Activated naive CD4-positive, alpha-beta T cell treated with anti-CD3 and anti-CD28 coated beads, Interleukin-2, amount 50 U/mL, for 72 hours (primary cell): Measurements from ENCODE around the gene PKD1. TPM values are rescaled to one million over a fixed set of nuclear protein-coding genes. Genes with fewer than 3 reads are reported as not detected.

Experiments
- ATAC-seq, 2 donors: fragments of 150-1000 bp; cut with Tn5 transposase; 2 replicates each; pipeline ENCODE4 v1.10.0; 2021; ENCODE audit warnings: mild to moderate bottlenecking in 2 of 2, moderate library complexity in 2 of 2
- DNase-seq, 2 donors: peaks; one replicate each; pipeline ENCODE4 v3.0.0; 2021 to 2022; ENCODE audit warnings: low spot score in 2 of 2
- H3K27ac Mint-ChIP-seq, 2 donors: one replicate each; pipeline ENCODE4 v1.8.0; 2022; ENCODE audit warnings: mild to moderate bottlenecking in 2 of 2, mixed read lengths in 2 of 2
- H3K36me3 Mint-ChIP-seq, 2 donors: one replicate each; pipeline ENCODE4 v1.8.0; 2022; ENCODE audit warnings: mixed read lengths in 2 of 2
- H3K9me3 Mint-ChIP-seq, 2 donors: one replicate each; pipeline ENCODE4 v1.8.0; 2022; ENCODE audit warnings: mixed read lengths in 2 of 2
- total RNA-seq, 2 donors: library from RNA; stranded (reverse); gene quantifications; one replicate each; pipeline ENCODE4 v1.2.3, GENCODE V29; 2022

PKD1 gene
- total RNA-seq, 2 donors from 2014 or later: 77.0 to 87.6 TPM

DNA sequence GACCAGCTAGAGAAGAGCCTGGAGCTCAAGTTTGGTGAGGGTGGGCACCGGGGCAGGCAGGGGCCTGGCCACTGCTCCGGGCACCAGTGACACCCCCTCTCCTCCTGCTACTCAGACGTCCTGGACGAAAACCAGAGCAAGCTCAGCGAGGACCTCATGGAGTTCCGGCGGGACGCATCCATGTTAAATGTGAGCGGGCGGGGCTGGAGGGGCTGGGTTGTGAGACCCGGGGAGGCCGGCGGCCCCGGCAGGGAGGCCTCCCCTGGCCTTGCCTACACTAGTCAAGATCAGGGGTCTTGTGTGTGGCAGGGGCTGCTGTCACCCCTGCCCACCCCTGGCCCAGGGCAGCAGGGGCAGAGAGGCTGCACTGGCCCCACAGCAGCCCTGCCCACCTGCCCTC is 37.7 kb upstream of the PKD1 start:
- Mint-ChIP-seq H3K9me3 (no peaks in the 10 kb centered on the region), H3K27ac (no peak overlapping the region), H3K36me3 (no peaks in the 10 kb centered on the region)
- no peak for DNase-seq
- ATAC-seq: no peak

DNA sequence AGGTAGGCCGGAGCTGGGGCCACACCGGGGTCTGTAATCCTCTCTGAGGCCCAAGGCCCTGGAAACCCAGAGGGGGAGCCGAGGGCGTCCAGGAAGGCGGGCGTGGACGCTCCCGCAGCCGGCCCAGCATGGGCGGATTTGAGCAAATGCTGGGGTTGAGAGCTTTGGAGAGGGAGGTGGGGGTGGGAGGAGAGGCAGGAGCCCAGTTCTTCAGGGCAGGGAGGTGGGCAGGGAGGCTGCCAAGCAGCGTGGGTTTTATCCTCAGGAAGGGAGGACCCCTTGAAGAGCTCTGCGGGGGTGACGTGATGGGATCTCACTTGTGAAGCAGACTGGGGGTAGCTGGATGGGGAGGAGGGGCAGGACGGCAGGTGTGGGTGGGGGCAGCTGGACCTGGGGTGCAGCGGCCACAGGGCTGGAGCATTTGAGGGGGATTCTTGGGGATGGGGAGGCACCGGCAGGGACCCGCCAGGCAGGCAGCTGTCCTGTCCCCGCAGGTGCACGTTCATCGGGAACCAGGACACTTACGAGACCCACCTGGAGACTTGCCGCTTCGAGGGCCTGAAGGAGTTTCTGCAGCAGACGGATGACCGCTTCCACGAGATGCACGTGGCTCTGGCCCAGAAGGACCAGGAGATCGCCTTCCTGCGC is 37.1 kb upstream of the PKD1 start:
- no peak overlapping the region for H3K27ac Mint-ChIP-seq
- H3K9me3 Mint-ChIP-seq: no peaks in the 10 kb centered on the region
- DNase-seq: no peak
- ATAC-seq: no peak
- H3K36me3 Mint-ChIP-seq: no peaks in the 10 kb centered on the region

DNA sequence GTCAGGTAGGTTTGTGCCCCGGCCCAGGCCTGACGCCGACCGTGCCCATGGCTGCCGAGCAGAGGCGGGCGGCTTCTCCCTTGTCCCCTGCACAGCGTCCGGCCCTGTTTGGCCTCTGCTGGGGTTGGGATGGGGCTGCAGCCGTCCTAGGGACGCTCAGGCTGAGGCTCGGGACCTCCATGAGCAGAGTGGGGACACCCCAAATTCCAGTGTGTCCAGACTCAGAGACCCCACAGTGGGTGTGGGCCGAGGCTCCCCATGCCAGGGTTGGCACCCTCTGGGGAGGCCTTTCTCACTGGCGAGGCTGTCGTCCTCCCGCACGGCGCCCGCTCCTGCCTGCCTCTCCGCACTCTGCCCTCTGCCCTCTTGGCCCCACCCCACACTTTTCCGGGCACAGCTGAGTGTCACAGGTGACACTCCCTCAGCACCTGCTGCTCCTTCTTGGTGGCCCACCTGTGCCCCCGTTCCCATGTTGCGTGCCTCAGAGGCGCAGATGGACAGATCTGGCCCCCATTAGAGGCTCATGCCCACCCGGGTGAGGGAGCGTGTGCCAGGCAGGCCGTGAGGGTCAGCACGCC is 36.0 kb upstream of the PKD1 start:
- H3K9me3 Mint-ChIP-seq: no peaks in the 10 kb centered on the region
- ATAC-seq: no peak
- no peak overlapping the region for H3K27ac Mint-ChIP-seq

DNA sequence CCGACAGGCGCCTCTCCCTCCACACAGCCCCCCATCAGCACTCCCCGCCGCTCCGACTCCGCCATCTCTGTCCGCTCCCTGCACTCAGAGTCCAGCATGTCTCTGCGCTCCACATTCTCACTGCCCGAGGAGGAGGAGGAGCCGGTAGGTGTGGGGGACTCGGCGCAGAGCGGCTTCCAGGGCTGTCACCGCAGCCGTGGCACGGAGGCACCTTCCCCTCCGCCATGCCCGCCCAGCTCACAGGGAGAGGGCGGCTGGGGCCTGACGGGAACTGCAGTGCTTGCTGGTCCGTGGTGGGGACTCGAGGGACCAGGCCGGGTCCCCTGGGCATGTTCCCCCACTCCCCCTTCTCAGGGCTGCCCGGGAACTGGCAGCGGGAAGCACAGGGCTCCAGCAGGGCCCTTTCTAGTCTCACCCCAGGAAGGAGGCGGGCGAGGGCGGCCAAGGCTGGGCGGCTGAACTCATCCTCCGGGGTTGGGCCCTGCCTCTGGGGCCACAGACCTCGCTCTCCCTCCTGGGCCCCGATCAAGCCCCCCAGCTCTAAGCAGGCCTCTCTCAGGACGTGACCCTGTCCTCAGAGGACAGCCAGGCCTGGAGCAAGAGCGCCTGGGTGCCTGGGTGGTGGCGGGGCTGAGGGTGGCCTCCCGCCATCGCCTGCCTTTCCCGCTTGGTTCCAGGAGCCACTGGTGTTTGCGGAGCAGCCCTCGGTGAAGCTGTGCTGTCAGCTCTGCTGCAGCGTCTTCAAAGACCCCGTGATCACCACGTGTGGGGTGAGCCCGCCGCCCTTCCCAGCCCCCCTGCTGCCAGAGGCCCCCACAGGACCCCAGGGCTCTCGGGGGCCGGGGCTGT is 35.1 kb upstream of the PKD1 start:
- ATAC-seq (no peak), DNase-seq (no peak)
- Mint-ChIP-seq H3K27ac (no peak overlapping the region), H3K9me3 (no peaks in the 10 kb centered on the region), H3K36me3 (peaks cover 0 to 5% of the 10 kb centered on the region in 2 donors)

More for the DNA sequence above, 36.0 kb upstream of the PKD1 start:
- no peak for DNase-seq
- H3K36me3 Mint-ChIP-seq: no peaks in the 10 kb centered on the region

DNA sequence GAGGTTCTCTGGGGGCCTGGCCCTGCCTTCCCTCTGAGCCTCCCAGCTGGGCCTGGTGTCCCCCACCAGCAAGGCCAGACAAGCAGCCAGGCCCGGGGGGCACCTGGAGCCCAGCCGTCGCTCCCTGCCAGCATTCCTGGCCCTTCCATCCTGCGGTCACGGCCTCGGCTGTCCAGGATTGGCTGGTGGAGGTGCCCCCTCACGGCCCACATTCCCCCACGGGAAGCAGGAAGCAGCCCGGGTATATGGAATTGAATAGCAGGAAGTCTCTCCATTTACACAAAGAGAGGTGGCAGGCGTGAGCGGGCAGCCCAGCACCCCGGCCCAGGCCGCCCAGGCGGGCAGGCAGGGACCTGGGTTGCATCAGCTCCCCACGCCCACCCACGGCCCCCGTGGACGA is 34.4 kb upstream of the PKD1 start:
- no peak for ATAC-seq
- Mint-ChIP-seq H3K27ac (no peak overlapping the region), H3K9me3 (no peaks in the 10 kb centered on the region), H3K36me3 (peaks cover 0 to 7% of the 10 kb centered on the region in 2 donors)
- DNase-seq: no peak

DNA sequence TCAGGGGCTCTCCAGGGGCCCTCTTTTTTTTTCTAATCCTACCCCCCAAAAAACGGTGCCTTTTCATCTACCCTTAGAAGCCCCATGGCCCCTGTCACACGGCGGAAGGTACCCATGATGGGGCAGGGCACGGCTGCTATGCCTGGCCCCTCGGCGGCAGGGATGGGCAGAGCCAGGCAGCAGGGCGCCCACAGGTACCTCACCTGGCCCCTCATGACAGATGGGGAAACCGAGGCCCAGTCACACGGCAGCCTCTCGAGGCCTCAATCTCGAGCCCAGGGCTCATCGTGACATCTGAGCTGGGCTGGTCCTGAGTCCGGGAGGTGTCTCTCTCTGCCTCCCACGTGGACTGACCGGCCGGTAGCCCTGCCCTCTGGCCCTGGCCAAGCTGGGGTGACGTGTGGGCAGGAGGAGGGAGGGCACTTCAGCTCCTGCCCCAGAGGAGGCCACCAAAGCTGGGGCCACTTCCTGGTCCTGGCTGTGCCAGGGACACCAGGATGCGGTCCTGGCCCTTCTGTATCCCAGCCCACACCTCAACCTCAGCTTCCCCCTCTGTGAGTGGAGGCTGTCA is 31.5 kb upstream of the PKD1 start:
- no peak for DNase-seq
- Mint-ChIP-seq H3K9me3 (no peaks in the 10 kb centered on the region), H3K27ac (peak overlapping the region in 1 of 2 donors; percentile 84), H3K36me3 (peaks cover 0 to 19% of the 10 kb centered on the region in 2 donors)
- ATAC-seq: no peak

DNA sequence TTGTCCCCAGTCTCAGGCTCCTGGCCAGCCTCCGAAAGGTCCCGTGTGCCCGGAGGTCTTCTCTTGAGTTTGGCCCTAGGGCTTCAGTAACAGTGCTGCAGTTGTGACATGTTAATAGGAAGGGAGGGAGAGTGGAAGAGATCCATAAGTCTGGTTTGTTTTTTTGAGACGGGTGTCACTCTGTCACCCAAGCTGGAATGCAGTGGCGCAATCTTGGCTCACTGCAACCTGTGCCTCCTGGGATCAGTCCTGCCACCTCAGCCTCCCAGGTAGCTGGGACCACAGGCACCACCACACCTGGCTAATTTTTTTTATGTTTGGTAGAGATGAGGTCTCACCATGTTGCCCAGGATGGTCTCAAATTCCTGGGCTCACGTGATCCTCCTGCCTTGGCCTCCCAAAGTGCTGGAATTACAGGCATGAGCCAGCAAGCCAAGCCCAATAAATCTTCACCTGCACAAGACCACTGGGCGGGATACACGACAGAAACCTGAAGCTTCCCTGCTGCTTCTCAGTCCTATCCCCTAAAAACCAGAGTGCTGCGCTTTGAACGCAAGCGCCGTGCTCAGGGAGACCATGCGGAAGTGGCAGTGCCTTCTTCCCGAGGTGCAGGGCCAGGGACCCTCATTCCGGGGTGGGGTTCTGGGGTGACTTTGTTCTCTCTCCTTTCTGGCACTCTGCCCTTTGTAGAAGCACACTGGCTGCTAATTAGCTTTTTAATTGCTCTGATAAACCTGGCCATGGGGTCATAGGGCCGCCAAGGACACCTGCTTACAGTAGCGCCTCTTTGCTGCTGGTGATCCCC is 30.8 kb upstream of the PKD1 start:
- no peak for ATAC-seq
- Mint-ChIP-seq H3K9me3 (no peaks in the 10 kb centered on the region), H3K27ac (peak overlapping the region in 1 of 2 donors; percentile 87)

DNA sequence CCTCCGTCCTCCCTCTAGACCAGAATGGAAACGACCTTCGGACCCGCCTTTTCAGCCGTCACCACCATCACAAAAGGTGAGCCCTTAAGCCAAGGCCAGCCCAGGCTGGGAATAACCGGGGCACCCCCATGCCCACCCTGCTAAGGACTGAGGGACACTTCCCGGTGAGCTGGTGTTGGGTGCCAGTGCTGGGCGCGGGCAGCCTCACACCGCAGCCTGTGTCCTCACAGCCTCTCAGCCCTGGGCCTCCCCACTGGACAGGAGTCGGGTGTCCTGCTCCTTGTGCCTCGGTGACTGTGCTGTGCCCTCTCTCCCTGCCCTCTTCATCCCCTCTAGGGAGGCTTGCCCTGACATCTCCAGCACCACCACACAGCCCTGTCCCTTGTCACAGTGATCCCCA is 30.2 kb upstream of the PKD1 start:
- Mint-ChIP-seq H3K36me3 (peaks cover 0 to 19% of the 10 kb centered on the region in 2 donors), H3K9me3 (no peaks in the 10 kb centered on the region)
- no peak for ATAC-seq

More for the DNA sequence above, 30.8 kb upstream of the PKD1 start:
- H3K36me3 Mint-ChIP-seq: peaks cover 0 to 19% of the 10 kb centered on the region in 2 donors
- DNase-seq: no peak

DNA sequence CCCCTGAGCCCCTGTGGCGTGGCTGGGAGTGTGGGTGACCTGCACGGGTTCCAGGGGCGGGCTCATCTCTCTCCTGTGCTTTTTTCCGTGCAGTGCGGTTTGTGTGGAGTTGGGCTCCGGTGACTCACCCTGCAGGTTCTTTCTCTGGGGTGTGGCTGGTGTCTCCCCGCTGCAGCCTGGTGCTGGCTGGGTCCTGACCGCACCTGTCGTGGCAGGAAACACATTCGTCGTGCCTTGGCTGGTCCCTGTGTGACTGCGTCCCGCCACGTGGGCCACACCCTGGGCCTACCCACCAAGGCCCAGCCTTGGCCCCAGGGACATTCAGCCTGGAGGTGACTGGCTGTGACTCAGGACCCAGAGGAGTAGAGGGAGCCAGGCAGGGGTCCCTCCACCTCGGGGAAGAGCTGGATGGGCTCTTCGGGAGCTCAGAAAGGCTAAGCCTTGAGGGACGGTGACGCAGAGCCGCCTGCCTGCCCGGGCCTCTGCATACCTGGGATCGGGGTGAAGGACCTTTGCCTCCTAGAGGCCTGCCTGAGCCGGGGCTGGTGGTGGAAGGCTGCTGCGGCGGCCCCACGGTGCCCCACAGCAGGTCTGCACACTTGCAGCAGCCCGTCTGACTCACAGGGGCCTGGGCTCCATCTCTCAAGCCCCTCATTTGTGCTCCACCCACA is 27.6 kb upstream of the PKD1 start:
- no peaks in the 10 kb centered on the region for H3K9me3 Mint-ChIP-seq
- ATAC-seq: peak in 1 of 2 donors; percentile 52
- H3K27ac Mint-ChIP-seq: no peak overlapping the region
- peaks cover 0 to 19% of the 10 kb centered on the region in 2 donors for H3K36me3 Mint-ChIP-seq
- DNase-seq: no peak

More for the DNA sequence above, 30.2 kb upstream of the PKD1 start:
- peak overlapping the region in 1 of 2 donors; percentile 87 for H3K27ac Mint-ChIP-seq
- no peak for DNase-seq

DNA sequence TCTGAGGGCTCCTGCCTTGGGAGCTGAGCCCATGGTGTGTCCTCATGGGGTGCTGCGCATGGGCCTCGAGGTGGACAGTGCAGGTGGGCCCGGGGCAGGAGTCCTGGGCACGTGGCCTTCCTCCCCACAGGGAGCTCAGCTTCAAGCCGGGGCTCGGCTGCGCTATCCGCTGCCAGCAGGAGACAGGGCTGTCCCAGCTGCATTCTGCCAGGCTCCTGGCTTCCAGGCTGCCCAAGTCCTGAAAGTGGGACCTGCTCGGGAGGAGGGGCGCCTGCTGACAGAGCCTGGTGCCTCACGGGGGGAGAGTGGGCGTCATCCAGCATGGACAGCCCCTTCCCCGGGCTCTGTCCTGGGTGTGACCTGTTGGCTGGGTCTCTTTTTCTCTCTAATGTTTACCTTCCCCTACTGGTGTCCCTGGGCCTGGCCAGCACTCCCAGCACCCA is 27.0 kb upstream of the PKD1 start:
- no peaks in the 10 kb centered on the region for H3K9me3 Mint-ChIP-seq
- peaks cover 0 to 19% of the 10 kb centered on the region in 2 donors for H3K36me3 Mint-ChIP-seq
- DNase-seq: no peak
- H3K27ac Mint-ChIP-seq: no peak overlapping the region
- ATAC-seq: no peak

DNA sequence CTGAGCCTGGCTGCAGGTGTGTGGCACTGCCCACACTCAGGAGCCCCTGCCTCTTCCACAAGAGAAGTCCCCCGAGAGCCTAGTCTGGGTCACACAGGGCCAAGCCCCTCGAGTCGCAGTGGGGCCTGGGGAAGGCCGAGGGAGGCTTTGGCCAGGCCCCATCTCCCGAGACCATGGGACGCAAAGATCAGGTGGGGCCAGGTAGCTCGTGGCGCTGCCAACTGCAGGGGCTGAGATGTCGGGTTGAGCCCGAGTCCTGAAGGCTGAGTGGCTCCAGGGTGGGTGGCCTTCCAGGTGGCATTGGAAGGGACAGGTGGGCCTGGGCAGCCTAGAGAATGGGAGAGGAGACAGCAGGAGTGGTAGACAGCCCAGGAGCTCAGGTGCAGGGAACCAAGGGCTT is 26.2 kb upstream of the PKD1 start:
- no peak for ATAC-seq
- Mint-ChIP-seq H3K36me3 (peaks cover 0 to 19% of the 10 kb centered on the region in 2 donors), H3K9me3 (no peaks in the 10 kb centered on the region), H3K27ac (peak overlapping the region in 1 of 2 donors; percentile 82)
- no peak for DNase-seq

DNA sequence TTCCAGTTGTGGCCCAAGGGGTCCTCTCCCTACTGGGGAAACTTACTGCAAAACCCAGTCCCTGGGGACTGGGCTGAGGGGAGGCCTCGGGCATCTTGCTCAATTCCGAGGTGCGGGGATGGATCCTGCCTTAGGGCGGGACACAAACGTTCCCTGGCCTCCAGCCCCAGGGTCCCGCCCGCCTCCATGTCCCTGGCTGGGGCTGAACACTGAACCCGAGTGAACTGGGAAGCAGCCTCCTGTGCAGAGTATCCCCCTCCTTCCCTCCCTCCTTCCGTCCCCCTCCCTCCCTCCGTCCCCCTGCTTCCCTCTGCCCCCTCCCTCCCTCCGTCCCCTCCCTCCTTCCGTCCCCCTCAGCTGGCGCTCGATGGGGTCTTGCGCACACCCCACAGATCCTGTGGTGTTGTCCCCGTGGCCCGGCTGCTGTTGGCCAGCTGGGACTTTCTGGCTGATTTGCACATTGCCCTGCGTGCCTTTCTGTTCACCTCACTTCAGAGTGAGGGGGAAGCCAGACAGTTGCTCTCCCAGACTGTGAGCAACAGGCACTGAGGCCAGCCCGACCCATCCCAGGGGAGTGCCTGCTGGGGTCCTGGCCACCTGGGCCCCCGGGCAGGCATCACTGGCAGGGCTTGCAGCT is 25.3 kb upstream of the PKD1 start:
- ATAC-seq (no peak), DNase-seq (no peak)
- H3K27ac Mint-ChIP-seq: no peak overlapping the region
- H3K9me3 Mint-ChIP-seq: no peaks in the 10 kb centered on the region
- H3K36me3 Mint-ChIP-seq: peaks cover 5 to 20% of the 10 kb centered on the region in 2 donors

DNA sequence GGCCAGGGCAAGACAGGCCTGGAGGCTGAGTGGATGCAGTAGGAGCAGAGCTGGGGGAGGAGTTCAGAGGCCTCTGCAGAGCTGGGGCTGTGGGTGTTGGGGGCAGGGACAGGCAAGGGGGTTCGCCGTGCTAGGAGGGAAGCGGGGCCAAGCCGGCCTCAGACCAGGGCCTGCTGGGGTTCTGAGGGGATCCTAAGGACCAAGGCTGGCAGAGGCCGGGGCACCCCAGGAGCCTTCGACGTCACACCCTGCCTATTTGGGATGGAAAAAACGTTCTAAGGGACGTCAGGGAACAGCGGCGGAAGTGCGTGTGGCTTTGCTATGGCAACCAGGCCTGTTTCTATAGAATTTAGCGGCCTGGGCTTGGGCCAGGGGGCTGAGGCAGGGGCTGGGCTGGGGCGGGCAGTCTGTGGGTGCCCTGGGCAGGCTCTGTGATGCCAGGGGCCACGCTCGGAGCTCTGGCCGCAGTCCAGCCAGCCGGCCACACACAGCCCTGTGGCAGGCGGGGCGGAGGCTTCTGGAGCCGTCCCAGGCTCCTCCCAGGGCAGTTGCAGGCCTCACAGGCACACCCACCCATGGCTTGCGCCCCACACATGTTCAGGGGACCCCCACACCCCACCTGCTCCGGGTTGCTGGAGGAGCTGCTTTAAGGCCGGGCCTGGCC is 23.6 kb upstream of the PKD1 start:
- DNase-seq (no peak), ATAC-seq (no peak)
- Mint-ChIP-seq H3K27ac (peak overlapping the region; percentile 71 to 74), H3K36me3 (peaks cover 19 to 31% of the 10 kb centered on the region in 2 donors), H3K9me3 (no peaks in the 10 kb centered on the region)

DNA sequence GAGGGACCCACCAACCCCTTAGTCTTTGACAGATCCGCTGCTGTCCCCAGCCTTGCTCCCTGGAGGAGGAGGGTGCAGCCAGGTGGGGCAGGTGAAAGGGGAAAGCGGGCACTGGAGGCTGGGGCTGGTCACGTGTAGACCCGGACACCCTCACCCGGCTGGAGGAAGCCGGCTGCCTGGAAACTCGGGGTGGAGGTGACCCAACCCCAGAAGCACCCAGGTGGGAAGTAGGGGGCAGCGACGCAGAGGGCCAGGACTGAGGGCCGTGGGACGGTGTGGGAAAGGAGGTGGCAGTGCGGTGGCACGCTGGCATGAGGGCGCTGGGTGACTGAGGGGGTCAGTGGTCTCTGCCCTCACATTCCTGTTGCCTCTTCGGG is 22.6 kb upstream of the PKD1 start:
- no peak for ATAC-seq
- Mint-ChIP-seq H3K27ac (peak overlapping the region; percentile 44 to 79), H3K36me3 (peaks cover 30 to 32% of the 10 kb centered on the region in 2 donors), H3K9me3 (no peaks in the 10 kb centered on the region)
- no peak for DNase-seq
